ENCODE results near the gene GRK6. TPM values are rescaled to one million over a fixed set of nuclear protein-coding genes. Genes with fewer than 3 reads are reported as not detected.

Gene GRK6
- total RNA-seq, 2 donors from 2014 or later = 27.3 to 33.3 TPM

DNA sequence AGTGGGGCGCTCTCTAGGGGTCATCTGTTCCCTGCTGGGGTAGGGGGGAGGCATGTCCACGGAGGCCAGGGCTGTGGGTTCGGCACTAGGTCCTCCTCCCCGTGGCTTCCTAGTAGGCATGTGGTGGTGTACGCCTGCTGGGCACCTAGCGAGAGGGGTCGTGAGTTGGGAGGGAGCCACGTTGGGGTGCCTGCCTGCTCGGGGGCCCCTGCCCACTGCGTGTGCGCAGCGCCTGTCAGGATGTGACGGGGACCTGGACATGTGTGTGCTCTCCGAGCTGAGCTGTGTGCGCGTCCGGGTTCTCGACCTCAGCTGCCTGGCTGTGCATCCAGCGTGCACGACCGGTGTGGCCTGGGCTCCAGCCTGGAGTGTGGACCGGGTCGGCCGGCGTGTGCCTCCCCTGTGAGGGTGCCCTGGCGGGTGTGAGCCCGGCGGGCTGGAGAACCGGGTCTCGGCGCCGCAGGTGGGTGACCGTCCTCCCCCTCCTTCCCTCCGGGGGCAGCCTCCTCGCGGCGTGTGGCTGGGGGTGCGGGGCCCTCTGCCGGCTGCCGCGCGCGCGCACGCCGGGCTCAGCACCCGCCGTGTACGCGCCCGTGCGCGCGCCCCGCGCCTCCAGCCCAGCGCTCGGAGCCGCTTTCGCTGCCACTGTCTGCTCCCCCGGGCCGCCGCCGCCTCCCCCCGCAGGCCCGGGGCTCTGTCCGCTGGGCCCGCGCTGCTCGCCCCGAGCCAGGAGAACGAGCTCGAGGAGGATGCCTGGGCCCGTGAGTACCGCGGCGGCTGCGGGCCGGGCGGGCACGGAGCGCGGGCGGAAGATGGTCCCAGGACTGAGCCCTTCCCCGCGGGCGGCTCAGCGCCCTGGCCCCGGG is 20.0 kb downstream of the GRK6 start, which contains the start of gene PRR7:
Gene PRR7 (plus strand): TSS at position 615 of the 866 bp plus-strand sequence. CDS start 8,254 bp downstream, outside the sequence.
- DNase-seq (ENCODE audit: low spot score) = no peak
- Histone ChIP-seq H3K27me3 (replicated peaks; ENCODE audit: insufficient read depth) (no peaks in the 10 kb centered on the region), H3K9me3 (no peaks in the 10 kb centered on the region), H3K27ac (no peak within 1 kb of the TSS), H3K4me3 (peak within 1 kb of the TSS; percentile 83), H3K4me1 (ENCODE audit: control insufficient read depth in 1 of 2, low read depth in 2 of 2) (peaks cover 20 to 27% of the 10 kb centered on the region in 2 donors), H3K36me3 (peaks cover 11% of the 10 kb centered on the region)
- TF ChIP-seq, protein P1, sequence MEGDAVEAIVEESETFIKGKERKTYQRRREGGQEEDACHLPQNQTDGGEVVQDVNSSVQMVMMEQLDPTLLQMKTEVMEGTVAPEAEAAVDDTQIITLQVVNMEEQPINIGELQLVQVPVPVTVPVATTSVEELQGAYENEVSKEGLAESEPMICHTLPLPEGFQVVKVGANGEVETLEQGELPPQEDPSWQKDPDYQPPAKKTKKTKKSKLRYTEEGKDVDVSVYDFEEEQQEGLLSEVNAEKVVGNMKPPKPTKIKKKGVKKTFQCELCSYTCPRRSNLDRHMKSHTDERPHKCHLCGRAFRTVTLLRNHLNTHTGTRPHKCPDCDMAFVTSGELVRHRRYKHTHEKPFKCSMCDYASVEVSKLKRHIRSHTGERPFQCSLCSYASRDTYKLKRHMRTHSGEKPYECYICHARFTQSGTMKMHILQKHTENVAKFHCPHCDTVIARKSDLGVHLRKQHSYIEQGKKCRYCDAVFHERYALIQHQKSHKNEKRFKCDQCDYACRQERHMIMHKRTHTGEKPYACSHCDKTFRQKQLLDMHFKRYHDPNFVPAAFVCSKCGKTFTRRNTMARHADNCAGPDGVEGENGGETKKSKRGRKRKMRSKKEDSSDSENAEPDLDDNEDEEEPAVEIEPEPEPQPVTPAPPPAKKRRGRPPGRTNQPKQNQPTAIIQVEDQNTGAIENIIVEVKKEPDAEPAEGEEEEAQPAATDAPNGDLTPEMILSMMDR (IDR thresholded peaks at IDR 0.05) = no peak
- ATAC-seq (ENCODE audit: insufficient number of reproducible peaks, low FRiP score, low read depth) = peak; percentile 16

DNA sequence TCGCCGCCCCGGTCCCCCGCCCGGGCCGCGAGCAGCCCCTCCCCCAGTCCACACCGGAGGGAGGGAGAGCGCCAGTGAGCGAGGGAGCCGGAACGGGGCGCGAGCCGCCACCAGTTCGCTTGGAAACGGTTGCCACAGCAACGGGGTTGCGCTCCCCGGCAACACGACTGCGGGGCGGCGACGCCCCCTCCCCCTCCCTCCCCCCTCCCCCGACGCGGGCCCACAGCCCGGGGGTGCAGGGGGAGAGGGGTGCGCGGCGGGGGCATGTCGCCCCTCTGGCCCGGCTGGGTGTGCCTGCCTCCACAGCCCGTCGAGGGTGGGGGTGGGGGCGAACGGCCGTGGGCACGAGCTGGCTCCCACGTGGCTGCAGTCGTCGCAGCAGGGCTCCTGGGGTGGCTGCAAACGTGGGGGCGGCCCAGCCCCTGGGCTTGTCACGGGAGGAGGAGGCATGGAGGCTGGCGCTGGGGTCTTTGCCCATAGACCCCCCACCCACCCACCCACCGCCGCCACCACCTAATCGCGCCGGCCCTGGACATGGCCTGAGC is 20.7 kb downstream of the GRK6 start:
- Histone ChIP-seq H3K27ac (no peak overlapping the region), H3K36me3 (peaks cover 4% of the 10 kb centered on the region), H3K4me1 (ENCODE audit: control insufficient read depth in 1 of 2, low read depth in 2 of 2) (peaks cover 20 to 27% of the 10 kb centered on the region in 2 donors), H3K4me3 (peak overlapping the region; percentile 83), H3K27me3 (replicated peaks; ENCODE audit: insufficient read depth) (no peaks in the 10 kb centered on the region), H3K9me3 (no peaks in the 10 kb centered on the region)
- TF ChIP-seq, protein P1 (IDR thresholded peaks at IDR 0.05) = no peak
- DNase-seq (ENCODE audit: low spot score) (no peak), ATAC-seq (ENCODE audit: insufficient number of reproducible peaks, low FRiP score, low read depth) (no peak)

GRCh38 chr5:177447611-177448243 is 21.3 kb downstream of the GRK6 start:
- H3K9me3 ChIP-seq = no peaks in the 10 kb centered on the region
- H3K4me3 ChIP-seq = peak overlapping the region; percentile 83
- TF ChIP-seq, protein P1 (IDR thresholded peaks at IDR 0.05) = no peak
- no peak overlapping the region for H3K27ac ChIP-seq
- no peaks in the 10 kb centered on the region for H3K36me3 ChIP-seq
- peaks cover 20 to 27% of the 10 kb centered on the region in 2 donors for H3K4me1 ChIP-seq (ENCODE audit: control insufficient read depth in 1 of 2, low read depth in 2 of 2)
- ATAC-seq (ENCODE audit: insufficient number of reproducible peaks, low FRiP score, low read depth) = no peak
- no peaks in the 10 kb centered on the region for H3K27me3 ChIP-seq (replicated peaks; ENCODE audit: insufficient read depth)
- peak; percentile 52 for DNase-seq (ENCODE audit: low spot score)

DNA sequence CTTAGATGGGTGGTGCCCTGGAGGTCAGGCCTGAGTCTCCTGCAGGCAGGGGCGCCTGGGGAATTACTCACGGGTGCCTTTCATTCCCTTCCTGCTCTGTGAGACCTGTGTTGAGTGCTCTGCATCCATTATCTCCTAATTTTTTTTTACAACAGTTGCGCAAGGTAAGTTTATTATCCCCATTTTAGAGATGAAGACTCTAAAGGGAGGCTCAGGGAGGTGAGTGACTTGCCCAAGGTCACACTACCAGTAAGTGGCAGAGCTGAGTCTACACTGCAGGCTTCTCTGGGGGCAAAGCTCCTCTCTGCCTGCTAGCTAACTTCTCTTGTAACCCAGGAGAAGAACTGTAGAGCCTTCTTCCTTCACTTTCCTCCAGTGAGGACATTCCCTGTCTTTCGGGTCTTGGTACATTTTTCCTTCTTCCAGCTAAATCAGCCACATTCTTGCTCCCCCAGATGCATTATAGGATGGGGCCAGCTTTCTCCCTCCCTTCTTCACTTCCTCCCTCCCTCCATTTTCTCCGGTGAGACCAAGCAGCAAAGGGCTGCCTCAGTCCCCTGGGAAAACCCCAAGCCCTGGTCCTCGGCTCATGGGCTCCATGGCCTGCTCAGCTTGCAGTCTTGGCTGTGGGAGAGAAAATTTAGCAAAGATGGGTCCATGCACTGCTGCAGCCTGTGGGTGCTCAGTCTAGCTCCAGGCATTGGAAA is 21.9 kb downstream of the GRK6 start:
- DNase-seq (ENCODE audit: low spot score) (no peak), ATAC-seq (ENCODE audit: insufficient number of reproducible peaks, low FRiP score, low read depth) (no peak)
- TF ChIP-seq, protein P1 (IDR thresholded peaks at IDR 0.05) = no peak
- H3K27ac ChIP-seq = no peak overlapping the region
- H3K27me3 ChIP-seq (replicated peaks; ENCODE audit: insufficient read depth) = no peaks in the 10 kb centered on the region
- H3K36me3 ChIP-seq = no peaks in the 10 kb centered on the region
- H3K4me1 ChIP-seq (ENCODE audit: control insufficient read depth in 1 of 2, low read depth in 2 of 2) = peaks cover 20 to 33% of the 10 kb centered on the region in 2 donors
- H3K9me3 ChIP-seq = no peaks in the 10 kb centered on the region
- H3K4me3 ChIP-seq = peak overlapping the region; percentile 83

Data from thoracic aorta (tissue), 2 donors.